Heart left ventricle (tissue), 16 donors: Measurements from ENCODE around the gene MLPH. TPM values are rescaled to one million over a fixed set of nuclear protein-coding genes. Genes with fewer than 3 reads are reported as not detected.

Experiments used
- ATAC-seq, 4 donors: fragments of 200-7000 bp; cut with Tn5 transposase; one replicate each; pipeline ENCODE4 v1.9.1; 2020 to 2022; ENCODE audit warnings: moderate library complexity in 4 of 4, mild to moderate bottlenecking in 3 of 4, moderate number of reproducible peaks in 1 of 4
- DNase-seq, 5 donors: peaks; one replicate each; pipeline ENCODE4 v3.0.0-alpha.2; 2020
- H3K27ac ChIP-seq, 12 donors: fragments of 200-600 bp; sonication (generic) in 4 of 12; one replicate each; pipeline versions ENCODE4 v1.5.0 to v1.8.0; 2016 to 2022; ENCODE audit warnings: mild to moderate bottlenecking in 2 of 12
- H3K27me3 ChIP-seq, 9 donors: fragments of 200-600 bp; sonication (generic) in 2 of 9; one replicate each; pipeline versions ENCODE4 v1.5.1 to v1.8.0; 2016 to 2022; ENCODE audit warnings: mild to moderate bottlenecking in 3 of 9
- H3K36me3 ChIP-seq, 9 donors: fragments of 200-600 bp; sonication (generic) in 2 of 9; one replicate each; pipeline versions ENCODE4 v1.5.0 to v1.8.0; 2018 to 2022; ENCODE audit warnings: mild to moderate bottlenecking in 2 of 9
- H3K4me1 ChIP-seq, 12 donors: fragments of 200-600 bp; sonication (generic) in 4 of 12; one replicate each; pipeline versions ENCODE4 v1.5.0 to v1.8.0; 2016 to 2022; ENCODE audit warnings: mild to moderate bottlenecking in 3 of 12
- H3K4me3 ChIP-seq, 12 donors: fragments of 200-600 bp; sonication (generic) in 4 of 12; one replicate each; pipeline versions ENCODE4 v1.5.0 to v1.8.0; 2017 to 2022; ENCODE audit warnings: mild to moderate bottlenecking in 9 of 12, moderate library complexity in 4 of 12
- H3K9me3 ChIP-seq, 12 donors: fragments of 200-600 bp; sonication (generic) in 4 of 12; one replicate each; pipeline versions ENCODE4 v1.5.0 to v1.8.0; 2016 to 2022; ENCODE audit warnings: mild to moderate bottlenecking in 1 of 12
- POLR2A ChIP-seq, 2 donors: fragments of 450-650 bp; IDR thresholded peaks; one replicate each; pipeline ENCODE4 v1.6.1; 2017; ENCODE audit warnings: antibody characterized with exemption in 2 of 2, mild to moderate bottlenecking in 2 of 2, moderate library complexity in 2 of 2
- WGBS, 4 donors: extraction: QIAGEN DNeasy Blood & Tissue Kit in 2 of 4; methylation state at CpG; one replicate each; pipeline versions ENCODE4 v1.1.5 to v1.1.7; 2013 to 2018; 5-methylcytosine and 5-hydroxymethylcytosine counted together
- intact Hi-C, 10 donors: fragments of 100-400 bp; cut with DNase I; formaldehyde crosslinking; loops; one replicate each; pipeline versions ENCODE4 v1.11.1 to v1.14.2; 2022
- polyA plus RNA-seq, 2 donors: library from polyadenylated mRNA; stranded (reverse); fragments of 200-250 nt; gene quantifications; one replicate each; pipeline ENCODE4 v1.2.3, GENCODE V29; 2013
- total RNA-seq, 9 donors: library from RNA; depleted of rRNA in 2 of 9; stranded (reverse); fragments of >200 nt in 2 of 9; fragmentation: NEBNext Ultra II Directional in 3 of 9; extraction: Animal tissue kit (Norgen Biotek cat#: 25700) in 3 of 9; gene quantifications; one replicate each; pipeline versions ENCODE4 v1.1.0 to v1.2.4, GENCODE V29; 2016 to 2023
- TF ChIP-seq, protein P1 (sequence below), 12 donors: fragments of 200-600 bp; sonication (generic) in 4 of 12; IDR thresholded peaks; one replicate each; pipeline versions ENCODE4 v1.5.0 to v1.8.0; 2018 to 2022; ENCODE audit warnings: antibody characterized with exemption in 12 of 12, mild to moderate bottlenecking in 5 of 12
- donor health status: ischemic (EF 13 %, LVEDD 7.1; RV severe dilation, severe dysfunction).
- donor health status: healthy with polysubstance abuse.
- donor health status: DM: no; HTN: yes; CAD: no.
- donor health status: DM: no; HTN: no; CAD: no.
- donor health status: ischemic (EF 25% LVEDD 6.9; RV normal size, moderate dysfunction).
- donor health status: ischemic (EF 25% LVEDD 5.7; RV mildly dilated, moderate dysfunction).
- donor health status: healthy.
- donor health status: DM: yes; HTN: yes; CAD: no.
- donor health status: ischemic (EF 35%, LVEDD 5.7; RV mildly dilated, moderate dysfunction).
- donor health status: nonischemic (EF 11% LVEDD 7.7; RV severe dilation, severe dysfunction).
- donor health status: DM: yes; HTN: yes; CAD: no.
- donor health status: PGD.
- donor health status: ischemic (EF 29% LVEDD 5.4; RV normal size, mild dysfunction).
- donor health status: nonischemic (EF 23%, LVEDD 6.1; RV moderate dilation, normal function).

The MLPH gene
- total and polyA plus RNA-seq, 11 donors, result 18.3 to 60.3 (median 30.7) TPM

DNA sequence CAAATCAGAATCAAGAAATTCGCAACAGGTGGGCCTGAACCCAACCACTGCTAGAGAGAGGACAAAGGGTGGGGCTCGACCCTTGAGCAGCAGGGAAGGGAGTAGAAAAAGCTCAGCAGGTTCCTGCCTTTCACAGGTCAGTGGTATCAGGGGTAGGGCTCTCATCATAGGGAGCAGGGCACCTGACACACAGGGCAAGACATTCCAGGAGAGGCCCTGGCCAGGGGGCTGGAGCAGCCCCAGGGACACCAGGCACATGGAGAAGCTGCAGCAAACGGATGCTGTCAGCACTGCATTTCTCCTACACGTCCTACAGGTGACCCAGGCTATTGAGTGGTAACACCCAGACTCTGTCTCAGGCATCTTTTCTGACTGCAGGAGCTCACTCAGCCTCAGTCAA, 17.2 kb upstream of the MLPH start:
- ATAC-seq, result no peak
- no peak for DNase-seq

DNA sequence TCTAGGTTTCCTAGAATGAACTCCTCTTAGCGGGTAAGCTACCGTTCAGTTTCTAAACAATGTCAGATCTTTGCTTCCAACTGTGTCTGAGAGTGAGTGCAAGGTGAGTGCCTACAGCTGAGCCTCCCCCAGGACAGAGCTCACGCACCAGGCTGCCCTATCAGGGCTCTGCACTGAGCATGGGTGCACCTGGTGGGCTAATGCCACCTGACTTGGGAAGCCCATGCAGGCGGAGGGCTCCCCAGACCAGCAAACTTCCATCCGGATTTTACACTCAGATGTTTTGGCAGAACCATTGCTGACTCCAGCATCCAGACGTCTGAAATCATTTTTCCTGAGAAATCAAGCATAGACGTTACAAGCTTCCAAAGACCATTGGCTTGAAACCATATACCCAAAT, 16.1 kb upstream of the MLPH start:
- H3K4me3 ChIP-seq, result no peak overlapping the region
- ATAC-seq, result no peak
- DNase-seq, result no peak
- peaks cover 0 to 3% (median 0%) of the 10 kb centered on the region in 9 donors for H3K27me3 ChIP-seq
- no peak overlapping the region for H3K27ac ChIP-seq
- H3K36me3 ChIP-seq, result no peaks in the 10 kb centered on the region
- H3K9me3 ChIP-seq, result no peaks in the 10 kb centered on the region
- intact Hi-C loops, result loop anchor here in 9 of 10 donors (5.0 to 10.0 kb wide), 3 partner anchors 49 to 346 kb away; no protein-coding TSS in a partner anchor
- peaks cover 0 to 31% (median 13%) of the 10 kb centered on the region in 12 donors for H3K4me1 ChIP-seq
- 77 to 84% (median 83%) methylated on average over 7 of the region's 7 CpGs for WGBS, 4 donors
- TF ChIP-seq, protein P1, sequence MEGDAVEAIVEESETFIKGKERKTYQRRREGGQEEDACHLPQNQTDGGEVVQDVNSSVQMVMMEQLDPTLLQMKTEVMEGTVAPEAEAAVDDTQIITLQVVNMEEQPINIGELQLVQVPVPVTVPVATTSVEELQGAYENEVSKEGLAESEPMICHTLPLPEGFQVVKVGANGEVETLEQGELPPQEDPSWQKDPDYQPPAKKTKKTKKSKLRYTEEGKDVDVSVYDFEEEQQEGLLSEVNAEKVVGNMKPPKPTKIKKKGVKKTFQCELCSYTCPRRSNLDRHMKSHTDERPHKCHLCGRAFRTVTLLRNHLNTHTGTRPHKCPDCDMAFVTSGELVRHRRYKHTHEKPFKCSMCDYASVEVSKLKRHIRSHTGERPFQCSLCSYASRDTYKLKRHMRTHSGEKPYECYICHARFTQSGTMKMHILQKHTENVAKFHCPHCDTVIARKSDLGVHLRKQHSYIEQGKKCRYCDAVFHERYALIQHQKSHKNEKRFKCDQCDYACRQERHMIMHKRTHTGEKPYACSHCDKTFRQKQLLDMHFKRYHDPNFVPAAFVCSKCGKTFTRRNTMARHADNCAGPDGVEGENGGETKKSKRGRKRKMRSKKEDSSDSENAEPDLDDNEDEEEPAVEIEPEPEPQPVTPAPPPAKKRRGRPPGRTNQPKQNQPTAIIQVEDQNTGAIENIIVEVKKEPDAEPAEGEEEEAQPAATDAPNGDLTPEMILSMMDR (IDR thresholded peaks at IDR 0.05), result no peak
- TF ChIP-seq POLR2A (IDR thresholded peaks at IDR 0.05), result no peak

More for the DNA sequence above, 17.2 kb upstream of the MLPH start:
- H3K4me3 ChIP-seq, result no peak overlapping the region
- H3K27me3 ChIP-seq, result no peaks in the 10 kb centered on the region
- no peaks in the 10 kb centered on the region for H3K9me3 ChIP-seq
- no peak overlapping the region for H3K27ac ChIP-seq
- peaks cover 0 to 22% (median 8%) of the 10 kb centered on the region in 12 donors for H3K4me1 ChIP-seq
- H3K36me3 ChIP-seq, result no peaks in the 10 kb centered on the region
- WGBS, 4 donors, result 76 to 89% (median 84%) methylated on average over 4 of the region's 4 CpGs
- no peak for TF ChIP-seq POLR2A (IDR thresholded peaks at IDR 0.05)
- TF ChIP-seq, protein P1 (IDR thresholded peaks at IDR 0.05), result no peak
- intact Hi-C loops, result loop anchor here in 9 of 10 donors (5.0 to 10.0 kb wide), 3 partner anchors 48 to 345 kb away; no protein-coding TSS in a partner anchor

DNA sequence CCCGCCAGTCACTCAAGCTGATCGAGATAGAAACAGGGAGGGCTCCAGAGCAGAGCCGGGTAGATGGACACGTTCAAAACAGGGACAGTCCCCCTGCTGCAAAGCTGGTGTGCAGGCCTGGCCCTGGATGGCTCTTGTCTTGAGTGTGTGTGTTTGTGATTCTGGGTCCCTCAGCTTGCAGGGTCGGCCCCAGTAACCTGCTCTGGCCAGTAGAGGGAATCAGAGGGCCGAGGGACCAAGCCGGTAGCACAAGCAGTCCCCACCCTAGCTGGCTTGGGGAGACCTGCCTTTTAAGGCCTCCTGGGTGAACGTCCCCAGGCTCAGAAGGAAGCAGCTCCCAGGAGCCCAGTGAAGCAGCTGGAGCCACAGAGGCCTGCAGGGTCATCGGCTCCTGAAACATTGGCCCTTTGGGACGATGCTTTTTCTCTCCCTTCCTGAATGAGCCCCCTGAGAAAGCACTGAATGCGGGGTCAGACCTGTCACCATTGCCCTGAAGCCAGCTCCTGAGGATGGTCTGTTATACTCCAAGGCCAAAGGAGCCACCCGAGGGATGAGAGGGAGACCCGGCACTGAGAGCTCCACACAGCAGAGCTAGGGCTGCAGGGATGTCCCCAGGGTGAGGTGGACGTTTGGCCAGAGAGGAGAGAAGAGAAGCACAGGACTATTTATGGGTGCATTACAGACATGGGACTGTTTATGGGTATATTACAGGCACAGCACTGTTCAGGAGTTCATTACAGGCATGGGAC, 15.4 kb upstream of the MLPH start:
- H3K36me3 ChIP-seq, result no peaks in the 10 kb centered on the region
- DNase-seq (peak in 3 of 5 donors; percentile 50 to 75 (median 62)), ATAC-seq (peak; percentile 21 to 55 (median 48))
- peaks cover 0 to 34% (median 17%) of the 10 kb centered on the region in 12 donors for H3K4me1 ChIP-seq
- H3K9me3 ChIP-seq, result no peaks in the 10 kb centered on the region
- no peak for TF ChIP-seq POLR2A (IDR thresholded peaks at IDR 0.05)
- TF ChIP-seq, protein P1 (IDR thresholded peaks at IDR 0.05), result peak; percentile 45 to 74 (median 58)
- intact Hi-C loops, result loop anchor here in 9 of 10 donors (5.0 to 10.0 kb wide), 3 partner anchors 49 to 347 kb away; no protein-coding TSS in a partner anchor
- H3K27ac ChIP-seq, result peak overlapping the region in 4 of 12 donors; percentile 1 to 17 (median 11)
- peaks cover 0 to 10% (median 0%) of the 10 kb centered on the region in 9 donors for H3K27me3 ChIP-seq
- WGBS, 4 donors, result 39 to 51% (median 46%) methylated on average over 12 to 14 of the region's 14 CpGs
- no peak overlapping the region for H3K4me3 ChIP-seq

DNA sequence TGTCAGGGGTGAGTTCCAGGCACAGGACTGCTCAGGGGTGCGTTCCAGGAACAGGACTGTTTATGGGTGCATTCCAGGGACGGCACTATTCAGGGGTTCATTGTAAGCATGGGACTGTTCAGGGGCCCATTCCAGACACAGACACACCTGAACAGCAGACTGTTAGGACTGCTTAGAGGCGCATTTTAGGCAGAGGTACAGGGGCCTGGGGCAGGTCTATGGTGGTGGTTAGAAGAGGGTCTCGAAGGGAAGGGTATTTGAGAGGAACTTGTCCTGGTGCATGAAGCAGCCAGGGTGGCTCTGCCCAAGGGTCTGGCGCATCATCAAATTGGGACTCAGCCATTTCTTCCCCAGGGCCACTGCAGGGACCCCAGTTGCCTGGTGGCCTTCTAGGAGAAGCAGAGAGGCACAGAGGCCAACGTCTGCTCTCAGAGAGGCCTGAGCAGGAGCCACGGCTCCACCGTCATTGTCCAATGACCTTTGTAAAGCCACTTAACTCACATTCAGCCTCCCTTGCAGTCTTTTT, 14.8 kb upstream of the MLPH start:
- TF ChIP-seq, protein P1 (IDR thresholded peaks at IDR 0.05), result no peak
- TF ChIP-seq POLR2A (IDR thresholded peaks at IDR 0.05), result no peak
- Histone ChIP-seq H3K36me3 (no peaks in the 10 kb centered on the region), H3K9me3 (no peaks in the 10 kb centered on the region), H3K4me3 (no peak overlapping the region), H3K27ac (peak overlapping the region in 3 of 12 donors; percentile 1 to 17 (median 12)), H3K27me3 (peaks cover 0 to 10% (median 0%) of the 10 kb centered on the region in 9 donors), H3K4me1 (peaks cover 0 to 34% (median 17%) of the 10 kb centered on the region in 12 donors)
- ATAC-seq (no peak), DNase-seq (no peak)
- 84 to 91% (median 86%) methylated on average over 8 of the region's 8 CpGs for WGBS, 4 donors
- intact Hi-C loops, result loop anchor here in 9 of 10 donors (5.0 to 10.0 kb wide), 3 partner anchors 50 to 347 kb away; no protein-coding TSS in a partner anchor
